Fibroblast of peridontal ligament (primary cell): ENCODE results near the gene ZNF133.
"Not testable (repeated sequence)": the region's sequence is repeated elsewhere in the genome, so short reads cannot be mapped to it uniquely, and the experiment has no call there.

Experiments
- DNase-seq: peaks from one replicate; pipeline ENCODE4 v3.0.0-alpha.2; 2010; ENCODE audit errors: extremely low read depth

ZNF133 gene

DNA sequence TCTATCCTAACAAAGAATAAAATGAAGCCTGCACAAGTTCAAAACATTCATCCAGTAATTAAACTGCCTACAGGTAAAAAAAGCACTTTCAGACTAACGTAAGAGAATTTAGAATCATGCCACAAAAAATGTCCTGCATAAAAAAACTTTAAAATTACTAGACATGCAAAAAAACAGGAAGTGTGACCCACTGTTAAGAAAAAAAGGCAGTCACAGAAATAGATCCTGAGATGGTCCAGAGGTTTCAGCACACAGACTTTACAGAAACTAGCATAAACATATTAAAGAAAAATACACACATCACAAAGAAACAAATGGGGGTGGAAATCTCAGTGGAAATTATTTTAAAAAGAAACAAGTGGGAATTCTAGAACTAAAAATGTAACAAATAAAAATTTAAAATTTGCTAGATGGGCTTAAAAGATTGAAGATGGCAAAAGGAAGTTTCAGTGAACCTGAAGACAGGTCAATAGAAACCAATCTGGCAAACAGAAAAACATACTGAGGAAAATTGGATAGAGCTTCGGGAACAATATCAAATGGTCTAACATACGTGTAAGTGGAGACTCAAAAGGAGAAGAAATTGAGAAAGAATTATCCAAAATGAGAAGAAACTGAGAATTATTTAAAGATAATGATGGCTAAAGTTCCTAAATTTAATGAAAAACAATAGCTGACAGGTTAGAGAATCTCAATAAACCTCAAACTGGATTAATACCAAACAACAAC, 3.4 kb upstream of the ZNF133 start:
- peak; percentile 17 for DNase-seq

DNA sequence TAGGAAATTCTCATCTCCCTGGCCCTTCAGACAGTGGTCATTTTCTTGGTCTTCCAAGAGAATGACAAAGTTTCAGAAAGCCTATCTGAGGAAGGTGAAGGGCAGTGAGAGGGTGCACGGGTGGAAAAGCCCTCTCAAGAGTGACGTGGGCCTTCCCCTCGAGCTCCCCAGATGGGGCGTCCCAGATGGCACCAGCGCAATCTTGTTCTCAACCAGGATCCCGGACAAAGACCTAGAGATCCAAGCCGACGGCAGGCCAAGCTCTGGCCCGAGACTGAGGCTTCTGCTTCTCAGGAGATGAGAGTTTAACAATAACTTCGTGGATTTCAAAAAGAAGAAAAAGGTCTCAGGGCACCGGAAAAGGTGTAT, 797 bp upstream of the ZNF133 start:
- DNase-seq = no peak

DNA sequence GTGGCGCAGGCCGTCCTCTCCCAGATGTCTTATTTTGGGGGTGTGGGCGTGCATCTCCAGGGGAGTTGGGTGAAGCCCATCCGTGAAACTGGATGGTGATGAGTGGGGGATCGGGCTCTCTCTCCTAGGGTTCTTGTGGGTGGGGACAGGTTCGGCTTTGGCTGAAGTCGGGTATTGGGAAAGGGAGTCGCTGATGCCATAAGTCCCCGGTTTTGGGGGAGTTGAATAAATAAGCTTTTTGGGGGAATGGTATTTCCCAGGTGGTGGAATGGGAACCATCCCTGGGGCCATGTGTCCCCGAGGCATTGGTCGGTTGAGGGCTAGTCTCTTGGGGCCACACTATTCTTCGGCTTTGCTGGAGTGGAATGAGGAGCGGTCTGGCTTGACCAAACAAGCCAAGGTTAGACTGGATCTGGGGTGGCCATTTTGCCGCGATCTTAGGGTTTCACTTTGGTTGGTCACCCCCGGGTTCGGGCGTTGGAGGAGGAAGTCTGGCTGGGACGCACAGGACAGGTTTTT, 481 bp downstream of the ZNF133 start:
- DNase-seq = peak; percentile 26

DNA sequence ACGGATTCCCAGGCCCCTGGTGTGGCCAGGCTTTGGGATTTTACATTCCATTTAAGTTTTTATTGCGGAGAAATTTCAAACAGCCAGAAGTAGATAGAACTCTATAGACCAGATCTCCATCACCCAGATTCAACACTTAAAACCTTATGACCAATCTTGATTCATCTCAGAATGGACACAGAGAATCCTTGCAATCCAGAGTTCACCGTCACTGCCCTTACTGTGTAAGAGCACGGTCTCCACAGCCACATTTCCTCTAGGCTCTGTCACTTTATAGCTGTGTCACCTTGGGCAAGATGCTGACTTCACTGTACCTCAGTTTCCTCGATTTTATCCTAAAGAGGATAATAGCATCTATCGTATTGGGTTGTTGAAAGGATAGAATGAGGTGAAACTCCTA, 979 bp downstream of the ZNF133 start:
- no peak for DNase-seq

DNA sequence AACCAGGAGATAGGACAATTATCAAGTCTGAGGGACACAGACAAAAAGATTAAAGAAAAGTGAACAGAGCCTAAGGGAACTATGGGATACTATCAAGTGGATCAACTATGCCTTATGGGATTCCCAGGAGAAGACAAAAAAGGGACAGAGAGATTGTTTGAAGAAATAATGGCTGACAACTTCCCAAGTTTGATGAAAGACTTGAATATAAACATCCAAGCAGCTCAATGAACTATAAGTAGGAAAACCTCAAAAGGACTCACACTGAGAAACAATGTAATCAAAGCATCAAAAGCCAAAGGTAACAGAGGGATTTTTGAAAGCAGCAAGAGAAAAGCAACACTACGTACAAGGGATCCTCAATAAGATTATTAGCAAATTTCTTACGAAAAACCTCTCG, 11.0 kb downstream of the ZNF133 start:
- DNase-seq = no peak

DNA sequence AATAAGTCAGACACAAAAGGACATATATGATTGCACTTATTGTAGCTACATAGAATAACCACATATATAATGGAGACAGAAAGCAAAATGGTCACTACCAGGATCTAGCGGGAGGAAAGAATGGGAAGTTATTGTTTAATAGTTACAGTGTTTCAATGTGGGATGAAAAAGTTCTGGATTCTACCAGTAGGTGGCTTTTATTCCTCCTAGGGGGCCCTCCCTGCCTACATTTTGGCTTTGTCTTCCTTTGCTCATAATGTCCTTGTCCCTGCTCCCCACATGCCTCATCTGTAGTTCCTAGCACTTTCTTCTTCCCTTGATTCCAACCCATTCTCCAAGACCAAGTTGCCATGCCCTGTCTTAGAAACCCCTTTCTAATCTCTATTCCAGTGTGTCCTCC, 16.3 kb downstream of the ZNF133 start:
- no peak for DNase-seq

DNA sequence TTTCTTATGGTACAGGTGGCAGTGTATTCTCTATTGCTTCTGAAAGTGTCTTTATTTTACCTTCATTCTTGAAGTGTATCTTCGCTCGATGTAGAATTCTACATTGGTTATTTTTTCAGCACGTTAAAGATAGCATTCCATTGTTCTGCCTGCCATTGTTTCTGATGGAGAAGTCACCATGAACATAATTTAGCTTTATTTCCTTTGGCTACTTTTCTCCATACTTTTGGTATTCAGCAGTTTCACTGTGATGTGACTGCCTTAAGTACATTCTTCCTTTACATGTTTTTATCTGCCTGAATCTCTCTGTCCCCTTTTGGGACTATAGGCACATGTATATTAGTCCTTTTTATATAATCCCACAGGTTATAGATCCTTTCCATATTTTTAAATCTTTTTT, 19.0 kb downstream of the ZNF133 start:
- DNase-seq = no peak

DNA sequence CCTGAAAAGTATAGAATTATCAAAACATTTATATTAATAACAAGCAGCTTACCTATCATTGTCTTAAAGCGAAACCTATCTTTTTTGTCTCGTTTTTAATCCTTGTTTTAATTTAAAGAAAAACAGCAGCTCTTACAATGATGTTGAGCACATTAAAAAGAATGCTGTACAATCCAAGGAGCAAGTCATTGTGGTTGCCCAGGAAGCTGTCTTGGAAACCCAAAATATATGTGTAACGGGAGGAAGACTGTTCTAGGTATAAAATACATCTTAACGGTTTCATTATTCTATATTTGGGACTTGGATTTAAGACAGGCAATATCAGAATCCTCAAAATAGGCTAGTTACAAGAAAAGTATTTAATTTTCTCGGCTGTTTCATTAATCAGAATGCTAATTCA, 21.7 kb downstream of the ZNF133 start:
- DNase-seq = no peak

DNA sequence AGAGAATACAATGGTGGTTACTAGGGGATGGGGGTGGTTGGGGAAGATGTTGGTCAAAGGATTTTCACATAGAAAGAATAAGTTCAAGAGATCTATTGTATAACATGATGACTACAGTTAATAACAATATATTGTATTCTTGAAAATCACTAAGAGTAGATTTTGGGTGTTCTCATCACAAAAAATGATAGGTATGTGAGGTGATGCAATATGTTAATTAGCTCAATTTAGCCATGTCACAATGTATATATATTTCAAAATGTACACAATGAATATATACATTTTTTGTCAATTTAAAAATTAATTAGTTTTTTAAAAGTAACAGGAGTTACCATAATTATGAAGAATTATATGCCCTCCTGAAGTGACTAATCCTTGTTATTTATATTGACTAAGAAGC, 22.3 kb downstream of the ZNF133 start:
- no peak for DNase-seq

DNA sequence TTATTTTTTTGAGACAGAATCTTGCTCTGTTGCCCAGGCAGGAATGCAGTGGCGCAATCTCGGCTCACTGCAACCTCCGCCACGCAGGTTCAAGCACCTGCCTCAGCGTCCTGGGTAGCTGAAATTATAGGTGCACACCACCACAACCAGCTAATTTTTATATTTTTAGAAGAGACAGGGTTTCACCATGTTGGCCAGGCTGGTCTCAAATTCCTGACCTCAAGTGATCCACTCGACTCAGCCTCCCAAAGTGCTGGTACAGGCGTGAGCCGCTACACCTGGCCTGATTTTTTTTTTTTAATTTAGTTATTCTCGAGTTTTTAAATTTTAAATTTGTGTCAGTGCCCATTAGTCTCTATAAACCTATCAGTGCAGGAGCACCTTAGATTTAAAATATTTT, 24.4 kb downstream of the ZNF133 start:
- no peak for DNase-seq

DNA sequence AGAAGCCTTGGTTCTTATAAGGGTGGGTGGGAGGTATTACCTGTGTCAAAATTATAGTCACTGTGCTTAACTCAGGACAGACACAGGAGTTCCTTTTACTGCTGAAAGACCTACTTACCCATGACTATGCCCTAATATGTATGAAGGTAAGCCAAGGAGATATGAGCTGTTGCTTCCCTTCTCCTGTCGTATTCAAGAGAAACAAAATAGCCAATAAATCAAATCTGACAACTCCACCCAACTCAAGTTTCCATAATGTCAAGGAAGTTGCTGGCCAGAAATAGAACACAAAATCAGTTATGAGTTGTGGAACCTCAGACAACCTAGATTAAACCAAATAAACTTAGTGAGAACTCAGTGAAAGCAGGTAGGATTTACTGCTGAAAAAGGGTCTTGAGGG, 25.1 kb downstream of the ZNF133 start:
- no peak for DNase-seq

DNA sequence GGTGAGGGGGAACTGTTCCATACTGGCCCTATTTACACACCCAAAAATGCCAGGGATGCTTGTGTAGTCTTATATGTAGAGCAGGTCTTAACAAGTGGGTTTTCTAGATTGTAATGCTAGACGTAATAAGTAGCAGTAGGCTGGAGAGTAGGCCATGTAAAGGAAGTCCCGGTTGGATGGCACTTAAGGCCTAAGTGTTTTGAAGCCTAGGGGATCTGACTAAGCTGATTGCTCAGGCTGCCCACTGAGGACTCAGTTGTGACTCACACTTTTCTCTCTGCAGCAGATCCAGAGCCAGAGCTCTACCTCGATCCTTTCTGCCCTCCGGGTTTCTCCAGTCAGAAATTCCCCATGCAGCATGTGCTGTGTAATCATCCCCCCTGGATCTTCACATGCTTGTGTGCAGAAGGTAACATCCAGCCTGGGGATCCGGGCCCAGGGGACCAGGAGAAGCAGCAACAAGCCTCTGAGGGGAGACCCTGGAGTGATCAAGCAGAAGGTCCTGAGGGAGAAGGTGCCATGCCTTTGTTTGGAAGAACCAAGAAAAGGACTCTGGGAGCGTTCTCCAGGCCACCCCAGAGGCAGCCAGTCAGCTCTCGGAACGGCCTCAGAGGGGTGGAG, 26.6 kb downstream of the ZNF133 start:
- peak; percentile 45 for DNase-seq

DNA sequence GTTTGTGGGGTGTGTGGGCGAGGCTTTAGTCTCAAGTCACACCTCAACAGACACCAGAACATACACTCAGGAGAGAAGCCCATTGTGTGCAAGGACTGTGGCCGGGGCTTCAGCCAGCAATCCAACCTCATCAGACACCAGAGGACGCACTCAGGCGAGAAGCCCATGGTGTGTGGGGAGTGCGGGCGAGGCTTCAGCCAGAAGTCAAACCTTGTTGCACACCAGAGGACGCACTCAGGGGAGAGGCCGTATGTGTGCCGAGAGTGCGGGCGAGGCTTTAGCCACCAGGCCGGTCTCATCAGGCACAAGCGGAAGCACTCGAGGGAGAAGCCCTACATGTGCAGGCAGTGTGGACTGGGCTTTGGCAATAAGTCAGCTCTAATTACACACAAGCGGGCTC, 27.8 kb downstream of the ZNF133 start:
- no peak for DNase-seq

DNA sequence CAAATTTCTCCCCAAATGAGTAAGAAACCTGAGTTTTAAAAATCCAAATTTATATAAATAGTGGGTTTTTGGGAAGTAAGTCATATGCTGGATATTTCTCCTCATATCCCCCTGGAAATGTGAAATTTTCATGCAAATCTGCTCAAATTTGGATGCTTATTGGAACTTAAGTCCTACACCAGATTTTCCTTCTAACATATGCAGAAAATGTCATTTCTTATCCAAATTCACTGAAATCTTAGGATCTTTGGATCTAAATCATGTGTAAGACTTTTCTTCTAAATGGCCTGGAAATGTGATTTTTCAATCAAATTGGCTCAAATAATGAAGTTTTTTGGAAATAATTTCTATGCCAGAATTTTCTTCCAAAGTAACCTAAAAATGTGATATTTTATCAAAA, 33.0 kb downstream of the ZNF133 start:
- no peak for DNase-seq

DNA sequence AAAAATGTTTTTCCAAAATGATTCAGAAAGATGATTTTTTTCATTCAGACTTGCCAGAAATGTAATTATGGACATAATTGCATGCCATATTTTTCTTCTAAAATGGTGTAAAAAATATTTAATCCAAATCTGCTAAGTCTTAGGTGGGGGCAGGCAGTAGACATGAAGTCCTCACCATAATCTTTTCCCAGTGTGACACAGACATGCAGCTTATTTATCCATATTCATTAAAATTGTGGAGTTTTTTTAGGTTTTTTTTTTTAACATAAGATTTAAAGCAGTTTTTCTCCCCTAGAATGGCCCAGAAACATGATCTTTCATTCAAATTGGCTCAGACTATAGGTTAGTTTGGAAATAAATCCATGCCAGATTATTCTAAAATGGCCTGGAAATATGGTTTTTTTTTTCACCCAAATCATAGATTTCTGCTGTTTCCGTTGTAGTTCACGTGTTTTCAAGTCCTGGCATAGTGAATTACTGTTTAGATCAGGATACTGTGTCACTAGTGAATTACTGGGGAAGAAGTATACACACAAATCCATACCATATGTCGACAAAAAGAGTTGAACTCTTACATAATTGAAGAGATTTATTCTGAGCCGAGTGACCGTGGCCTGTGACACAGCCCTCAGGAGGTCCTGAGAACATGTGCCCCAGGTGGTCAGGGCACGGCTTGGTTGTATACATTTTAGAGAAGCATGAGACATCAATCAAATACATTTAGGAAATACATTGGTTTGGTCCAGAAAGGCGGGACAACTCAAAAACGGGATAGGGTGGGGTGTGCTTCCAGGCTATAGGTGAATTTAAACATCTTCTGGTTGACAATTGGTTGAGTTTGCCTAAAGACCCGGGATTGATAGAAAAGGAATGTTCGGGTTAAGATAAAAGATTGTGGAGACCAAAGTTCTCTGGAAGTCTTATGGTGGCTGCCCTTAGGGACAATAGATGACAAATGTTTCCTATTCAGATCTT, 33.9 kb downstream of the ZNF133 start:
- DNase-seq = no peak

DNA sequence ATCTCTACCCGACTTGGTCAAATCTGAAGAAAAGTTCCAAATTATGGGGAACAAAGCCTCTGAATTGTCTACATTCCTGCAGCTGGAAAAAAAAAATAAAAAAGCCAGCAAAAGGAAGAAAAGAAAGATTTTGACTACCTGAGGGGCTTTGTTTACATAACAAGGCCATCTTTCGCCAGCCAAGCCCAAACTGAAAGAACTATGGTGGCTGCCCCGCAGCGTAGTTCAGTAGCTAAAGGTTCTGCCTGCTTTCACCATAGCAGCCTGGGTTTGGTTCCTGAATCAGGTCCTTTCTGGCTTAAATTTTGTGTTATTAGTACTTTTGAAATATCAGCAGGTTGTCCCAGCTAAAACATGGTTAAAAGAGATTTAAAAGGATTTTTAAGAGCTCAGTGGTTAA, 35.4 kb downstream of the ZNF133 start:
- DNase-seq = no peak

DNA sequence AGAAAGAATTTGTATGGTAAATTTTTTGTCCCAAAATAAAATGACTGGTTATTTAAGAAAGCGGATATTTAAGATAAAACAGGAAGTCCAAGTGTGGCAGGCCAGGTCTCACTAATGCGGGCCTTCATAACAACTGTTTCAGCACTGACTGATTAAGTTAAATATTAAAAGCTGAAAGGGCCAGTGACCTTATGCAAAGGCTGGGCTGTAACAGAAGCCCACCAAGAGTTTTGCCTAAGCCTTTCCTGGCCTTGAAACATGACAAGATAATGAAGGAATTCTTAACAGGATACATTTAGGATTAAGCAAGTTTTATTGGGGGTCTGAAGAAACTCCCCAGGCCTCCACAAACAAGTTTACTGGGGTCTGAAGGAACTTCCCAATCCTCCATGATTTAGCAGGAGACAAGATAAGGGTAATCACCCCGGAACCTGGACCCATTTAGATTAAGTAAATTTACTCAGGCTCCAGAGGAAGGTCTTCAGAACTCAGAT, 36.3 kb downstream of the ZNF133 start:
- DNase-seq = no peak

DNA sequence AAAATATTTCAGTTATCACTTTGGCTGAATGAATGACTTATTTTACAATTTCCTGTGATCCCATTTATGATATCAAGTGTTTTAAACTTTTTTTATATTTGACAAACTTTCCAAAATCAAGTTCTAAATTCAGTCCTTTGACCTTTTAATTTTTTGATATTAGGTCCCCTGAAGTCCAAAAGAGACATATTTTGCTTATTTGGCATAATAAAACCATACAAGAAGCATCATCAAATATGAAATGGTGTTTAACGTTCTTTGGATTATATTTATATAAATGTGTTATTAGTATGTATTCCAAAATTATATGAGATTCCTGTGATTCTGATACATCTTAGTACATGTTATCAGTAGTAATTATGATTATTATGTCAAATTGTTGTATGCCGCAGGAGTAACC, 38.7 kb downstream of the ZNF133 start:
- DNase-seq = no peak

DNA sequence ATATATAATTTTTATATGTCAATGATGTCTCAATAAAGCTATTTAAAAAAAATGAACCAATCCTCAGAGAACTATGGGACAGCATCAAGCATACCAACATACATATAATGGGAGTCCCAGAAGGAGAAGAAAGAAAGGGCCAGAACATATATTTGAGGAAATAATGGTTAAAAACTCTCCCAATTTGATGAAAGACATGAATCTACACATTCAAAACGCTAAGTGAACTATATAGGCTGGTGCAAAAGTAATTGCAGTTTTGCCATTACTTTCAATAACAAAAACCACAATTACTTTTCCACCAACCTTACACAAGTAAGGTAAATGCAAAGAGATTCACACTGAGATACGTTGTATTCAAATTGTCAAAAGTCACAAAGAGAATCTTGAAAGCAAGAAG, 43.4 kb downstream of the ZNF133 start:
- no peak for DNase-seq

DNA sequence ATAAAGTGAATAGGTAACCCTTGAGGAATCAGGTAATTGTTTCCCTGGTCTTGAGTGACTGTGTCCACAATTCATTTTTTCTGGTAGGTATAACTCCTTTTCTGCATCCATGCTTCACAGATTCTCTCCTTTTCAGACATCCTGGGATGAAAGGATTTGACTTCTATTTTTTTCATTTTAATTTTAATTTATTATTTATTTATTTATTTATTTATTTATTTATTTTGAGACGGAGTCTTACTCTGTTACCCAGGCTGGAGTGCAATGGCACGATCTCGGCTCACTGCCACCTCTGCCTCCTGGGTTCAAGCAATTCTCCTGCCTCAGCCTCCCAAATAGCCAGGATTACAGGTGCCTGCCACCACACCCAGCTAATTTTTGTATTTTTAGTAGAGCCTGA, 61.4 kb downstream of the ZNF133 start:
- not testable (repeated sequence) for DNase-seq

DNA sequence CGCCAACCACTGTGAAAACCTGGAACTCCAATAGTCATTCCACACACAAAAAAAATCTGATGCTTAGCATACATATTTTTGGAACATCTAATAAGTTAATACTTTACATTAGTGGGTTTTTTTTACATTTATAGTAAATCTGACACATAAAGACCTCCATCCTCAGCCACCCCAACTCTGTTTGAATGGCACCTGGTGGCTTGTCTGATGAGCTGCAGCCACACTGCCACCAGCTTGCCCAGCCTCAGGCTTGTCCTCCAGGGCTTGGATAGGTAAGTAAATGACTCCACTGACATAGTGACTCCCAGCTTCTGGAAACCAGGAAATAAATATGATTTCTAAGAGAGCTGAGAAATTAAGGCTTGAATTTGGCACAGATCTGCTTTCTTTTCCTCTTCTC, 71.5 kb downstream of the ZNF133 start:
- DNase-seq = no peak

DNA sequence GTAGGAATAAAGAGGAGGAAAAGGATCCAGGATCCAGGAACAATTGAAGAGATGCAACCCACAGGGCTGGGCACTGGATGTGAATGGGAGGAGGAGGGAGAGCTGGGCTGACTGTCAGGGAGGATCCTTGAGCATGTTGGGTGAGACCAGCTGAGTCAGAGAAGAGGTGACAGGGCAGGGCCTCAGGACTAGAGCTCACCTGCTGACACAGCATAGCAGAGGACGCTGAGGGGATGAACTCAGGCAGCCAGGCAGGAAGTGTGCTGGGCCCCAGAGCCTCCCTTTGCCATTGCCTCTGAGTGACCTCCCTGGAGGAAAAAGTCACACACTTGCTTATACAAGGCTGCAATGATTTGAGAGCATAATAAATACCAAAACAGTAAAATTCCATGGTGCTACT, 72.3 kb downstream of the ZNF133 start:
- no peak for DNase-seq
